NB4 (cell line): ENCODE measurements around the gene ATG4C.

ENCODE experiments used
- POLR2A ChIP-seq: IDR thresholded peaks from 2 replicates; pipeline ENCODE4 v1.6.1; 2011; ENCODE audit warnings: mild to moderate bottlenecking; ENCODE audit not compliant: insufficient read length; ENCODE audit errors: extremely low read depth
- TF ChIP-seq, protein P1 (sequence below): IDR thresholded peaks from one replicate; pipeline ENCODE4 v1.5.1; 2012; ENCODE audit warnings: low read depth, low read length

DNA sequence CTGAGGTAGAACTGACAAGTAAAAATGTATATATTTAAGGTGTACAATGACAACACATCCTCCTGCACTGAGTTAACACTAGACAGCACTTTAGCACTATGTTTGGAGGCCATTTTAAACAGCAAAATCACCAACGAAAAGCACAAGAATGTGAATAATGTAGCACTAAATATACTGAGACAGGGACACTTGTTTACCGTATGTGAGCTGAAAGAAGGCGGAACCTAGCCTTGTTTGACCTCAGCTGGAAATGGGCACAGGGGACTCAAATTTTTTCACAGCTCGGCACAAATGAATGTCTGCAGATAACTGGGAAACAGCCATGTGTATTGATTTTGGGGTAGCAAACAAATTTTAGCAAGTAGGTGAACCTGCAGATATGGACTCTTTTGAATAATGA, 18.0 kb upstream of the ATG4C start:
- TF ChIP-seq POLR2A = no peak
- TF ChIP-seq, protein P1, sequence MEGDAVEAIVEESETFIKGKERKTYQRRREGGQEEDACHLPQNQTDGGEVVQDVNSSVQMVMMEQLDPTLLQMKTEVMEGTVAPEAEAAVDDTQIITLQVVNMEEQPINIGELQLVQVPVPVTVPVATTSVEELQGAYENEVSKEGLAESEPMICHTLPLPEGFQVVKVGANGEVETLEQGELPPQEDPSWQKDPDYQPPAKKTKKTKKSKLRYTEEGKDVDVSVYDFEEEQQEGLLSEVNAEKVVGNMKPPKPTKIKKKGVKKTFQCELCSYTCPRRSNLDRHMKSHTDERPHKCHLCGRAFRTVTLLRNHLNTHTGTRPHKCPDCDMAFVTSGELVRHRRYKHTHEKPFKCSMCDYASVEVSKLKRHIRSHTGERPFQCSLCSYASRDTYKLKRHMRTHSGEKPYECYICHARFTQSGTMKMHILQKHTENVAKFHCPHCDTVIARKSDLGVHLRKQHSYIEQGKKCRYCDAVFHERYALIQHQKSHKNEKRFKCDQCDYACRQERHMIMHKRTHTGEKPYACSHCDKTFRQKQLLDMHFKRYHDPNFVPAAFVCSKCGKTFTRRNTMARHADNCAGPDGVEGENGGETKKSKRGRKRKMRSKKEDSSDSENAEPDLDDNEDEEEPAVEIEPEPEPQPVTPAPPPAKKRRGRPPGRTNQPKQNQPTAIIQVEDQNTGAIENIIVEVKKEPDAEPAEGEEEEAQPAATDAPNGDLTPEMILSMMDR = no peak
